K562 (cell line): ENCODE measurements around the gene FADS1. TPM values are rescaled to one million over a fixed set of nuclear protein-coding genes. Genes with fewer than 3 reads are reported as not detected.

Source experiments
- CBX8 ChIP-seq: fragments of 200-600 bp; sonication (generic); IDR thresholded peaks from 2 replicates; pipeline ENCODE4 v1.6.1; 2012; ENCODE audit warnings: borderline replicate concordance, mixed run types, low read depth, mild to moderate bottlenecking, moderate library complexity, mixed read lengths, low read length, control low read depth, inconsistent platforms; ENCODE audit not compliant: poor library complexity, severe bottlenecking; ENCODE audit errors: extremely low read depth
- HDAC6 ChIP-seq: IDR thresholded peaks from 2 replicates; pipeline ENCODE4 v1.6.1; 2012; ENCODE audit warnings: low read depth, mild to moderate bottlenecking, control low read depth, inconsistent platforms, low read length, moderate library complexity
- HEY1 ChIP-seq: fragments of 250-450 bp; sonication (Bioruptor Pico); IDR thresholded peaks from 2 replicates; pipeline ENCODE4 v1.5.0; 2020; ENCODE audit warnings: mild to moderate bottlenecking, moderate library complexity, borderline replicate concordance
- HLTF ChIP-seq: fragments of 450-650 bp; IDR thresholded peaks from 2 replicates; pipeline ENCODE4 v1.6.1; 2016
- MTA1 ChIP-seq: fragments of 450-650 bp; IDR thresholded peaks from 2 replicates; pipeline ENCODE4 v1.6.1; 2017; ENCODE audit warnings: borderline replicate concordance
- NUFIP1 ChIP-seq: fragments of 450-650 bp; IDR thresholded peaks from 2 replicates; pipeline ENCODE4 v1.6.1; 2018; ENCODE audit not compliant: partially characterized antibody
- SNRNP70 ChIP-seq: fragments of 200-400 bp; formaldehyde crosslinking; optimal IDR thresholded peaks from 2 replicates; pipeline ENCODE3; 2017; ENCODE audit warnings: low read depth, low read length
- SRF ChIP-seq, 2 experiments: fragments of 250-450, 450-650 bp in 1 of 2; sonication (Bioruptor Pico) in 1 of 2; sonication (generic) in 1 of 2; formaldehyde crosslinking; IDR thresholded peaks; 2 replicates each; pipeline versions ENCODE4 v1.5.0 to v1.5.1; 2020 to 2022; ENCODE audit warnings: mild to moderate bottlenecking in 1 of 2, missing genetic modification reagents in 1 of 2
- WHSC1 ChIP-seq: IDR thresholded peaks from one replicate; pipeline ENCODE4 v1.6.1; 2012; ENCODE audit warnings: low read length, control low read depth, inconsistent platforms
- ZFP36 ChIP-seq: fragments of 150-350 bp; IDR thresholded peaks from 2 replicates; pipeline ENCODE4 v1.6.1; 2018; ENCODE audit warnings: low read length, low read depth; ENCODE audit not compliant: partially characterized antibody
- ZNF12 ChIP-seq: sonication (generic); formaldehyde crosslinking; IDR thresholded peaks from 2 replicates; pipeline ENCODE4 v1.4.0; 2020; ENCODE audit warnings: mild to moderate bottlenecking, missing genetic modification reagents
- ZNF354B ChIP-seq: fragments of 250-450 bp; sonication (Bioruptor Pico); IDR thresholded peaks from 2 replicates; pipeline ENCODE4 v1.4.0; 2020
- polyA plus RNA-seq, 8 experiments: library from polyadenylated mRNA; depleted of rRNA in 4 of 8; stranded (reverse) in 5 of 8; unstranded in 3 of 8; fragments of >200 nt; fragmentation: Nextera tagmentation in 2 of 8; fragmentation: Illumina TruSeq in 1 of 8; extraction: Ambion mirVana in 2 of 8; extraction: Trizol in 1 of 8; gene quantifications; 2 replicates each; pipeline versions ENCODE4 v1.2.1 to v1.2.3, GENCODE V29; 2011 to 2014; ENCODE audit warnings: inconsistent platforms in 1 of 8, missing spikeins in 1 of 8
- total RNA-seq, 7 experiments: library from RNA; depleted of rRNA in 6 of 7; stranded (reverse); fragments of >200 nt in 6 of 7; fragmentation: Illumina TruSeq in 2 of 7; extraction: Trizol in 2 of 7; gene quantifications; 2 replicates each; pipeline versions ENCODE4 v1.2.1 to v1.2.3, GENCODE V29; 2011 to 2021; ENCODE audit warnings: low replicate concordance in 1 of 7
- TF ChIP-seq, protein P1 (sequence below), 2 experiments: fragments of 250-450 bp in 1 of 2; fragments of 450-650 bp in 1 of 2; sonication (Bioruptor Pico) in 1 of 2; IDR thresholded peaks; 2 replicates each; pipeline versions ENCODE4 v1.6.1 to v1.8.0; 2016 to 2021; ENCODE audit warnings: mild to moderate bottlenecking in 2 of 2, moderate library complexity in 2 of 2, missing compliant biosample characterization in 1 of 2, missing genetic modification characterization in 1 of 2
- TF ChIP-seq, protein P2 (sequence below): fragments of 250-450 bp; sonication (Bioruptor Pico); IDR thresholded peaks from 2 replicates; pipeline ENCODE4 v1.8.0; 2021; ENCODE audit warnings: borderline replicate concordance, mild to moderate bottlenecking, moderate library complexity; ENCODE audit not compliant: poor library complexity, severe bottlenecking
- TF ChIP-seq, protein P3 (sequence below), 2 experiments: fragments of 450-650 bp; IDR thresholded peaks; 2 replicates each; pipeline ENCODE4 v1.6.1; 2016; ENCODE audit warnings: mild to moderate bottlenecking in 2 of 2, borderline replicate concordance in 1 of 2, low read depth in 1 of 2, moderate library complexity in 1 of 2

The FADS1 gene
- total and polyA plus RNA-seq, 9 of the 15 experiments (the other 6 are each of a cell fraction or from before 2014, with no cell fraction given) = 110 to 864 (median 364) TPM

DNA sequence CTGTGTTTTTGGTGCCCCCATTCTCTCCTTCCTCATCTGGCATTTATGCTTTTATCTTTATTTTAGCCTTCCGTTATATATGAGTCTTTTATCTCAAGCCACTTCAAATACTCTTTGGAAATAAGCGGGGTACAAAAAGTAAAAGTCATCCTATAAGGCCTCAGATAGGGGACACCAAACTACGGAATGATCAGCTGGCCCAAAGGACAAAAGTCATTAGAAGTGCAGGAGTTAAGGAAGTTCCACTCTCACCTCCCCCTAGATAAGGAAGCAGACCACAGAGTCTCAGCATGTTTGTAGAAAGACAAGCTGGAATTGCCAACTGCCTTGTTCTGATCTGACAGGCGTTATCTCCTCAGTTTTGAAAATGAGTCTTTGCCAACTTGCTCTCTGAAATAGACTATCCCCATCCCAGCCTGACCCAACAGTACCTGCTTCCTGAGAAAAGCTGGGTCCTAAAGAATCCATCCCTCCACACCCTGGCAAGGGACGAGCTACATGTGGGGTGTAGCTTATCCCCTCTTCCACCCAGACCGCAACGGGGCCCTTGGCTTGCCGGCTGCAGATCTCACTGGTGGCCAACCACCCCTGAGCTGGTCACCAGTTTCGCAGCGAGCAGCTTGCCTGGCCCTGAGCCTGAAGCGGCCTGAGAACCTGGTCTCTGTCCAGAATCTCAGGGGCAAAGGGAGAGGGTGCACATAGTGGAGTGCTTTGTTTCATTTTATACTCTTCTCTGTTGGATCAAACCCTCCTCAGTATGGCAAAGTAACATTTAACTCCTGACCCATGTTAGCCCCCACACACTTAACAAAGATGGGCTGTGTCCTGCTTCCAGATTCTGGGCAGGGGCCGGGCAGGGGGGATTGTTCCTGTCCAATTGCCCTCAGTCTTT, 25.1 kb upstream of the FADS1 start (continued):
- TF ChIP-seq SRF (CRISPR knock-in tag; IDR thresholded peaks at IDR 0.05) (no peak), MTA1 (peak; percentile 77), HLTF (peak; percentile 89), ZNF12 (CRISPR knock-in tag) (no peak), WHSC1 (no peak), ZFP36 (no peak), SNRNP70 (no peak), ZNF354B (CRISPR knock-in tag) (no peak), CBX8 (no peak), HDAC6 (no peak), NUFIP1 (no peak), HEY1 (CRISPR knock-in tag) (no peak)
- TF ChIP-seq, protein P1, sequence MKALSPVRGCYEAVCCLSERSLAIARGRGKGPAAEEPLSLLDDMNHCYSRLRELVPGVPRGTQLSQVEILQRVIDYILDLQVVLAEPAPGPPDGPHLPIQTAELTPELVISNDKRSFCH (CRISPR knock-in tag; IDR thresholded peaks at IDR 0.05) = no peak
- TF ChIP-seq, protein P1 (tag; IDR thresholded peaks at IDR 0.05) = peak; percentile 92
- TF ChIP-seq, protein P2, sequence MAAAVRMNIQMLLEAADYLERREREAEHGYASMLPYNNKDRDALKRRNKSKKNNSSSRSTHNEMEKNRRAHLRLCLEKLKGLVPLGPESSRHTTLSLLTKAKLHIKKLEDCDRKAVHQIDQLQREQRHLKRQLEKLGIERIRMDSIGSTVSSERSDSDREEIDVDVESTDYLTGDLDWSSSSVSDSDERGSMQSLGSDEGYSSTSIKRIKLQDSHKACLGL = no peak
- TF ChIP-seq, protein P3, sequence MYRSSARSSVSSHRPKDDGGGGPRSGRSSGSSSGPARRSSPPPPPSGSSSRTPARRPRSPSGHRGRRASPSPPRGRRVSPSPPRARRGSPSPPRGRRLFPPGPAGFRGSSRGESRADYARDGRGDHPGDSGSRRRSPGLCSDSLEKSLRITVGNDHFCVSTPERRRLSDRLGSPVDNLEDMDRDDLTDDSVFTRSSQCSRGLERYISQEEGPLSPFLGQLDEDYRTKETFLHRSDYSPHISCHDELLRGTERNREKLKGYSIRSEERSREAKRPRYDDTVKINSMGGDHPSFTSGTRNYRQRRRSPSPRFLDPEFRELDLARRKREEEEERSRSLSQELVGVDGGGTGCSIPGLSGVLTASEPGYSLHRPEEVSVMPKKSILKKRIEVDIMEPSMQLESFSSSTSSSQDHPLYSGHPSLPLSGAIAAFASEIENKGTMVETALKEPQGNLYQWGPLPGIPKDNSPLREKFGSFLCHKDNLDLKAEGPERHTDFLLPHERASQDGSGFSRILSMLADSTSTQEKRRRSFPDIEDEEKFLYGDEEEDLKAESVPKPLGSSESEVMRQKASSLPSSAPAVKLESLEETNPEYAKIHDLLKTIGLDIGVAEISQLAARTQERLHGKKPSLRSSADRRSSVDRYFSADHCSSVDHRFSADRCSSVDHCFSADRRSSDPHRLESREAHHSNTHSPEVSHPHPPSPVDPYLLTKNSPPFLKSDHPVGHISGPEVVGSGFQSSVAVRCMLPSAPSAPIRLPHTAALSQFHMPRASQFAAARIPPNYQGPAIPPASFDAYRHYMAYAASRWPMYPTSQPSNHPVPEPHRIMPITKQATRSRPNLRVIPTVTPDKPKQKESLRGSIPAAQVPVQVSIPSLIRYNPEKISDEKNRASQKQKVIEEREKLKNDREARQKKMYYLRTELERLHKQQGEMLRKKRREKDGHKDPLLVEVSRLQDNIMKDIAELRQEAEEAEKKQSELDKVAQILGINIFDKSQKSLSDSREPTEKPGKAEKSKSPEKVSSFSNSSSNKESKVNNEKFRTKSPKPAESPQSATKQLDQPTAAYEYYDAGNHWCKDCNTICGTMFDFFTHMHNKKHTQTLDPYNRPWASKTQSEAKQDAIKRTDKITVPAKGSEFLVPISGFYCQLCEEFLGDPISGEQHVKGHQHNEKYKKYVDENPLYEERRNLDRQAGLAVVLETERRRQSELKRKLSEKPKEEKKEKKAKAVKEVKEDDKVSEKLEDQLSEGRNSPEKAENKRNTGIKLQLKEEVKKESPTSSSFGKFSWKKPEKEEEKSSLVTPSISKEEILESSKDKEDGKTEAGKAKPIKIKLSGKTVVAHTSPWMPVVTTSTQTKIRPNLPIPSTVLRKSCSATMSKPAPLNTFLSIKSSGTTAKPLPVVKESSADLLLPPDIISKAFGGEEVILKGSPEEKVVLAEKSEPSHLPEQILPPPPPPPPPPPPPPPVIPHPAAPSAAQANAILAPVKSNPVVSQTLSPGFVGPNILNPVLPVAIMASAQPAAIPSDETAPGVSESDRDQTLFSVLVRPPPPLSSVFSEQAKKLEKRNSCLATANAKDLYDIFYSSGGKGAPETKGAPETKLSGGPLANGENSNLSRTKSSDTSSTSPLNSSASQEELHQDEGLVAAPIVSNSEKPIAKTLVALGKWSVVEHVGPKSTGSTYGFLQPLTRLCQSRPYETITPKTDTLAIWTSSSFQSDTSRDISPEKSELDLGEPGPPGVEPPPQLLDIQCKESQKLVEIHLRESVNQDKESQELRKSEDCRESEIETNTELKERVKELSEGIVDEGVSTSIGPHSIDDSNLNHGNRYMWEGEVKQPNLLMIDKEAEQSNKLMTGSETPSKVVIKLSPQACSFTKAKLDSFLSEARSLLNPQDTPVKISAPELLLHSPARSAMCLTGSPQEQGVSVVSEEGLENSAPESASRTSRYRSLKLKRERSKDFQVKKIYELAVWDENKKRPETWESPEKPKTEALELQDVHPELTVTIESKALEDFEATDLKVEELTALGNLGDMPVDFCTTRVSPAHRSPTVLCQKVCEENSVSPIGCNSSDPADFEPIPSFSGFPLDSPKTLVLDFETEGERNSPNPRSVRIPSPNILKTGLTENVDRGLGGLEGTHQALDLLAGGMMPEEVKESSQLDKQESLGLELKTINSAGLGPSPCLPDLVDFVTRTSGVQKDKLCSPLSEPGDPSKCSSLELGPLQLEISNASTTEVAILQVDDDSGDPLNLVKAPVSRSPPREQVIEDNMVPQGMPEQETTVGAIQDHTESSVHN (IDR thresholded peaks at IDR 0.05; ENCODE audit: borderline replicate concordance in 1 of 2, low read depth in 1 of 2) = peak in 1 of 2 experiments; percentile 72; a peak in 1 of 4 replicates
